HUES48 (cell line): ENCODE measurements around the gene RAB5IF.
A peak's percentile ranks its signal among the peaks of the same experiment; 100 is the strongest.
"Not testable (repeated sequence)": the region's sequence is repeated elsewhere in the genome, so short reads cannot be mapped to it uniquely, and the experiment has no call there.

Source experiments
- H3K27ac ChIP-seq: one replicate; pipeline ENCODE4 v1.7.0; 2013; ENCODE audit warnings: low read depth, low read length, inconsistent platforms
- H3K27me3 ChIP-seq: 2 replicates; pipeline ENCODE4 v1.6.1; 2013; ENCODE audit warnings: mild to moderate bottlenecking, low read length; ENCODE audit not compliant: control insufficient read depth, insufficient read depth
- H3K36me3 ChIP-seq: 2 replicates; pipeline ENCODE4 v1.6.1; 2013; ENCODE audit warnings: low read length; ENCODE audit not compliant: control insufficient read depth, insufficient read depth
- H3K4me1 ChIP-seq: 2 replicates; pipeline ENCODE4 v1.6.1; 2013; ENCODE audit warnings: mild to moderate bottlenecking, low read length; ENCODE audit not compliant: control insufficient read depth, insufficient read depth
- H3K4me3 ChIP-seq: 2 replicates; pipeline ENCODE4 v1.5.1; 2013; ENCODE audit warnings: mild to moderate bottlenecking, low read depth, low read length
- H3K9ac ChIP-seq: 2 replicates; pipeline ENCODE4 v1.6.1; 2013; ENCODE audit warnings: mild to moderate bottlenecking, low read depth, low read length, moderate library complexity
- H3K9me3 ChIP-seq: 2 replicates; pipeline ENCODE4 v1.6.1; 2013; ENCODE audit warnings: low read length; ENCODE audit not compliant: control insufficient read depth, insufficient read depth

Gene RAB5IF

GRCh38 chr20:36591281-36591680 is 14.3 kb upstream of the RAB5IF start:
- no peak overlapping the region for H3K9ac ChIP-seq

GRCh38 chr20:36591854-36592641 is 13.5 kb upstream of the RAB5IF start:
- H3K36me3 ChIP-seq: peaks cover 42% of the 10 kb centered on the region
- H3K27ac ChIP-seq: peak overlapping the region; percentile 71
- H3K9ac ChIP-seq: no peak overlapping the region
- H3K9me3 ChIP-seq: no peaks in the 10 kb centered on the region
- no peak overlapping the region for H3K4me3 ChIP-seq
- H3K27me3 ChIP-seq: no peaks in the 10 kb centered on the region
- peaks cover 11% of the 10 kb centered on the region for H3K4me1 ChIP-seq

More at GRCh38 chr20:36591281-36591680, 14.3 kb upstream of the RAB5IF start:
- Histone ChIP-seq H3K4me3 (no peak overlapping the region), H3K27ac (peak overlapping the region; percentile 71), H3K4me1 (peaks cover 18% of the 10 kb centered on the region), H3K9me3 (no peaks in the 10 kb centered on the region), H3K36me3 (peaks cover 46% of the 10 kb centered on the region), H3K27me3 (no peaks in the 10 kb centered on the region)

- peaks cover 16% of the 10 kb centered on the region for H3K4me1 ChIP-seq
- no peaks in the 10 kb centered on the region for H3K9me3 ChIP-seq
- peaks cover 37% of the 10 kb centered on the region for H3K36me3 ChIP-seq
- no peaks in the 10 kb centered on the region for H3K27me3 ChIP-seq
- no peak overlapping the region for H3K4me3 ChIP-seq
- no peak overlapping the region for H3K9ac ChIP-seq
- H3K27ac ChIP-seq: no peak overlapping the region
Observed at GRCh38 chr20:36593347-36593929, 12.1 kb upstream of the RAB5IF start.

GRCh38 chr20:36599912-36600345 is 5.7 kb upstream of the RAB5IF start:
- Histone ChIP-seq H3K9me3 (no peaks in the 10 kb centered on the region), H3K9ac (no peak overlapping the region), H3K4me1 (peaks cover 18% of the 10 kb centered on the region), H3K4me3 (no peak overlapping the region), H3K36me3 (no peaks in the 10 kb centered on the region), H3K27ac (no peak overlapping the region), H3K27me3 (no peaks in the 10 kb centered on the region)

GRCh38 chr20:36601540-36601939 is 4.0 kb upstream of the RAB5IF start:
- Histone ChIP-seq H3K36me3 (no peaks in the 10 kb centered on the region), H3K27me3 (no peaks in the 10 kb centered on the region), H3K9ac (no peak overlapping the region), H3K9me3 (no peaks in the 10 kb centered on the region), H3K4me3 (no peak overlapping the region), H3K27ac (no peak overlapping the region), H3K4me1 (peaks cover 21% of the 10 kb centered on the region)

GRCh38 chr20:36604952-36605398 is 604 bp upstream of the RAB5IF start:
- Histone ChIP-seq H3K9me3 (no peaks in the 10 kb centered on the region), H3K9ac (peak overlapping the region; percentile 26; the same call in 1 of the 2 replicates), H3K4me1 (peaks cover 9% of the 10 kb centered on the region), H3K27ac (peak overlapping the region; percentile 79), H3K36me3 (peaks cover 25% of the 10 kb centered on the region), H3K27me3 (no peaks in the 10 kb centered on the region), H3K4me3 (peak overlapping the region; percentile 33)

GRCh38 chr20:36606158-36607066 is 833 bp downstream of the RAB5IF start:
- Histone ChIP-seq H3K9ac (peak overlapping the region; percentile 84), H3K36me3 (peaks cover 38% of the 10 kb centered on the region), H3K27me3 (no peaks in the 10 kb centered on the region), H3K27ac (peak overlapping the region; percentile 91), H3K4me1 (peaks cover 9% of the 10 kb centered on the region), H3K4me3 (peak overlapping the region; percentile 95), H3K9me3 (no peaks in the 10 kb centered on the region)

GRCh38 chr20:36607586-36608387 is 2.2 kb downstream of the RAB5IF start:
- Histone ChIP-seq H3K9me3 (no peaks in the 10 kb centered on the region), H3K4me3 (no peak overlapping the region), H3K27me3 (no peaks in the 10 kb centered on the region), H3K36me3 (peaks cover 52% of the 10 kb centered on the region), H3K9ac (no peak overlapping the region), H3K27ac (no peak overlapping the region), H3K4me1 (peaks cover 9% of the 10 kb centered on the region)

GRCh38 chr20:36608388-36608728 is 2.8 kb downstream of the RAB5IF start:
- H3K4me3 ChIP-seq, H3K27ac ChIP-seq, H3K9me3 ChIP-seq, H3K9ac ChIP-seq, H3K4me1 ChIP-seq, H3K27me3 ChIP-seq: not testable (repeated sequence)
- peaks cover 57% of the 10 kb centered on the region for H3K36me3 ChIP-seq

- no peak overlapping the region for H3K9ac ChIP-seq
- H3K9me3 ChIP-seq: no peaks in the 10 kb centered on the region
- H3K4me1 ChIP-seq: peaks cover 3% of the 10 kb centered on the region; the same call in 1 of the 2 replicates
- H3K36me3 ChIP-seq: peaks cover 76% of the 10 kb centered on the region
- H3K27ac ChIP-seq: no peak overlapping the region
- no peak overlapping the region for H3K4me3 ChIP-seq
- no peaks in the 10 kb centered on the region for H3K27me3 ChIP-seq
Observed at GRCh38 chr20:36611625-36612024, 6.0 kb downstream of the RAB5IF start.
